GM08714 (cell line): ENCODE measurements around the gene RBM39.
"Not testable (repeated sequence)": the region's sequence is repeated elsewhere in the genome, so short reads cannot be mapped to it uniquely, and the experiment has no call there.

Experiments
- H3K4me3 ChIP-seq: fragments of 200-500 bp; sonication (Bioruptor generic); 2 replicates; pipeline ENCODE4 v1.5.1; 2014; ENCODE audit warnings: mild to moderate bottlenecking, low read length, inconsistent platforms
- ZNF274 ChIP-seq: IDR thresholded peaks from 2 replicates; pipeline ENCODE4 v1.6.1; 2012; ENCODE audit warnings: mild to moderate bottlenecking, low read depth, low read length

RBM39 gene

GRCh38 chr20:35767683-35768481 lies 25.8 kb upstream of the RBM39 start:
- no peak overlapping the region; the same call in 1 of the 2 replicates for H3K4me3 ChIP-seq
- TF ChIP-seq ZNF274: no peak

- H3K4me3 ChIP-seq: no peak overlapping the region
- TF ChIP-seq ZNF274: no peak
These were observed 24.8 kb upstream of the RBM39 start for GRCh38 chr20:35766843-35767242.

- H3K4me3 ChIP-seq: not testable (repeated sequence)
These were observed 22.9 kb upstream of the RBM39 start for GRCh38 chr20:35764936-35765335.

GRCh38 chr20:35762461-35762860 lies 20.4 kb upstream of the RBM39 start:
- no peak for TF ChIP-seq ZNF274
- H3K4me3 ChIP-seq: no peak overlapping the region

GRCh38 chr20:35761548-35761947 lies 19.5 kb upstream of the RBM39 start:
- not testable (repeated sequence) for H3K4me3 ChIP-seq

- no peak for TF ChIP-seq ZNF274
- H3K4me3 ChIP-seq: no peak overlapping the region
These were observed 15.1 kb upstream of the RBM39 start for GRCh38 chr20:35757098-35757705.

- no peak overlapping the region for H3K4me3 ChIP-seq
- no peak for TF ChIP-seq ZNF274
These were observed 14.3 kb upstream of the RBM39 start for GRCh38 chr20:35756404-35756803.

GRCh38 chr20:35750611-35751010 lies 8.6 kb upstream of the RBM39 start:
- H3K4me3 ChIP-seq: no peak overlapping the region
- no peak for TF ChIP-seq ZNF274

- H3K4me3 ChIP-seq: not testable (repeated sequence)
These were observed 2.4 kb upstream of the RBM39 start for GRCh38 chr20:35744492-35744841.

- no peak for TF ChIP-seq ZNF274
- peak overlapping the region; percentile 98 for H3K4me3 ChIP-seq
These were observed 1.8 kb upstream of the RBM39 start for GRCh38 chr20:35743693-35744491.

GRCh38 chr20:35742741-35743523 lies 872 bp upstream of the RBM39 start:
- peak overlapping the region; percentile 98 for H3K4me3 ChIP-seq
- no peak for TF ChIP-seq ZNF274

GRCh38 chr20:35739294-35740163 lies 2.5 kb downstream of the RBM39 start:
- no peak for TF ChIP-seq ZNF274
- peak overlapping the region; percentile 90 for H3K4me3 ChIP-seq

GRCh38 chr20:35738410-35739179 lies 3.5 kb downstream of the RBM39 start:
- peak overlapping the region; percentile 38; the same call in 1 of the 2 replicates for H3K4me3 ChIP-seq
- TF ChIP-seq ZNF274: no peak
